GF-D8 (cell line): Measurements from ENCODE around the gene FANCI.

Experiments
- DNase-seq: peaks from one replicate; lab custom pipeline; 2025; lab: John Stamatoyannopoulos, UW

Gene FANCI

GRCh38 chr15:89361451-89362202 is 117.8 kb downstream of the FANCI start:
- no peak for DNase-seq

GRCh38 chr15:89362203-89363101 is 118.7 kb downstream of the FANCI start:
- no peak for DNase-seq

GRCh38 chr15:89363133-89363532 is 119.4 kb downstream of the FANCI start:
- peak; percentile 52 for DNase-seq

- DNase-seq: no peak
Observed at GRCh38 chr15:89363770-89364169, 120.0 kb downstream of the FANCI start.

GRCh38 chr15:89364341-89364740 is 120.6 kb downstream of the FANCI start:
- peak; percentile 72 for DNase-seq

GRCh38 chr15:89364741-89365450 is 121.1 kb downstream of the FANCI start:
- DNase-seq: no peak

GRCh38 chr15:89365462-89366065 is 121.8 kb downstream of the FANCI start:
- DNase-seq: no peak
